DMS53 treated with DMSO at 0.1 percent for 48 hours (cell line): ENCODE measurements around the gene NTM.

Experiments used
- DNase-seq: peaks from one replicate; lab custom pipeline; 2025; ENCODE audit not compliant: unreplicated experiment; lab: John Stamatoyannopoulos, UW

The NTM gene

GRCh38 chr11:132217856-132218255 lies 847.4 kb downstream of the NTM start:
- DNase-seq, result no peak

DNA sequence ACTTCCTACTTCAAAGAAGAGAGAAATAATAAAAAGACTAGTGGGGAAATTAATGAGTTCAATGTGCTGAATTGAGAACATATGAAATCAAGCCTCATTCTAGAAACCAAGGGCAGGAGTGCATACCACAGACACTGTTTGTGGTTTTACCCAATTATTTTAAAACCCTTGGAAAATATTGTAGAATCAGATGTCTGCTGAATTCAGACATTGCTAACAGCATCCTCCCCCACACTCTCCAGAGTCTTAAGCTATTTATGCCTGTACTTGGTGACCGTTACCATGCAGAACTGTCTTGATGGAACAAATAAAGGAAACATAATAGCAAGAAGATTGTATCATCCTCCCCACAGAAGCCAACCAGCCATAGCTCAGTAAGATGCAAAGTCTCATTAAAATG lies 850.1 kb downstream of the NTM start:
- no peak for DNase-seq

DNA sequence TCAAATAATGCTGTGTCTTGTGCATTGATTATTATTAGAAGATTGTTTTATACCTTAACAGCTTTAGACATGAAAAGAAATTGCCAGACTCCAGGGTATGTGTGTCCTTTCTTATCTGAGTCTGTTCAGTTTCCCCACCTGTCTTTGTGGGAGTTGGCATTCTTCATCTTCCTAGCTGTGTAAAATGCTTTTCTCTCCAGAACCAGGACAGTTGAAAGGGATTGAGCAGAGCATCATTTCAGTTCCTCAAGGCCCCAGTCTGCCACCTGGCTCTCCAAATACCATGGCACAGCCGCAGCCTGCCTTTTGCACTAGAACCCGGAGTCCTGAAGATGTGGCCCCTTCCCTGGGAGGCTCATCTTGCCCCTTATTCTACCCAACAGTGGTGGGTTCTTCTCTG lies 851.9 kb downstream of the NTM start:
- DNase-seq, result no peak

DNA sequence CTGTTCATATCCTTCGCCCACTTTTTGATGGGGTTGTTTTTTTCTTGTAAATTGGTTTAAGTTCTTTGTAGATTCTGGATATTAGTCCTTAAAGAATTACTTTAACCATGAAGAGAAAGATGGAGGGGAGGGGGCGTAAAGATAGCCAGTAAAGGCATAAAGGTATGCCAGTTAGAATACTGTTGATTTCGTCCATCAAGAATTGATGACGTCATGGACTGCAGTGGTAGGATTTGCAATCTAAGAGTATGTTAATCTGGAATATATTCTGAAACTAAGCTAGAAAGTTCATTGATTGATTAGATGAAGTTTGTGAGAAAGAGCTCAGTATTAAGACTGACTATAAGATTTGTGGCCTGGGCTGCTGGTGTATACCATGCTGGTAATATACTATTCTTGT lies 856.1 kb downstream of the NTM start:
- no peak for DNase-seq

DNA sequence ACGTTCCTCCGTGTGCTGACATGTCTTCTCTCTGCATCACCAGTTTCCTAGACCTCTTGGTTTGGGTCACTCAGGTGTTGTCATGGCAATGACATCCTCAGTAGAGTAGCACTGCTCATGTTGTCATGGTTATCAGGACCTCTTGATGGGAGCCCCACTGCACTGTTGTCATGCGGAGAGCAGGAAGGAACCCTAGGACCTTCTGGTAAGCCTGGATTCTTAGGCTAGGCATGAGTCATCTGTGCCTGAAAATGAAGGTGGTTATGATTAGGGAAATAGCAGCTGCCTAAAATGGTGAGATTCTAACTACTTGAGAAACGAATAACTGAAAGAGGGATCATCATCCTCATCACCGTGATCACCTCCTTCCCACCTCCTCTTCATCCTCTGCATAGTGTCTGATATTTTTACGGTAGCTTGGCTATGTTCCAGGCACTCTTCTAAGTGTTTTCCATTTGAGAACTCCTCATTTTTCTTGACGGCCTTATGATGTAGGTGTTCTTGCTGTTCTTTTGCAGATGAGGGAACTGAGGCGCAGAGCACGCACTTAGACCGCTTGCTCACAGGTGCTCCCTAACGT lies 858.4 kb downstream of the NTM start:
- DNase-seq, result no peak

DNA sequence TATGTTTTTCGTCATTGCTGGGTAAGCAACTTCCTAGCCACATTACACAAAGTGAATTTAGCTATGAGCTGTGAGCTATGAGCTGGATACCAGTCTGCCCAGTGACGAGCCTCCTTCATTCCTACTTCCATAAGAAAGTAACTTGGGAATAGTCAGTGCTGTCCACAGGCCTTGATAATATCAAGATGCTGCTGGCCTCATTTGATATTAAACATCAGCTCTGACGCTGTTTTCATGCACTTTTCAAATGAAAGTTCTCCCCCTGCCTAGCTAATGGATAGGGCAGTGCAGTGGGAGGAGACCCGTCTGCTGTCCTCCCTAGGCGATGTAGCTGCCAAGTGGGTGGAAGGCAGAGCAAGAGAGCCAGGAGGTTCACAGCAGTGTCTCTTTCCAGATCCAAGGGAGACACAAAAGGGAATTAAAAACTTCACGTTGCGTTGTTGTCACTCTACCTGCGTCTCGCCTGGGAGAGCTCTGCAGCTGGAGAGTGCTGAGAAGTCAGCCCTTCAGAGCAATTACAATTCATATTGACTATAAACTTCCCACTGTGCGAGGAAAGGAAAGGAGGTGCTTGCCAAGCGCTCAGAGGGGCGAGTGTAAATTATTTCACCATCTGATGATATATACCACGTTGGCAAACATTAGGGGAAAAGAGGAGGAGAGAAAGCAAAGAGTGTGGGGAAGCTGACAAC lies 861.4 kb downstream of the NTM start:
- no peak for DNase-seq

- no peak for DNase-seq
Observed at GRCh38 chr11:132234878-132235277, 864.5 kb downstream of the NTM start.

DNA sequence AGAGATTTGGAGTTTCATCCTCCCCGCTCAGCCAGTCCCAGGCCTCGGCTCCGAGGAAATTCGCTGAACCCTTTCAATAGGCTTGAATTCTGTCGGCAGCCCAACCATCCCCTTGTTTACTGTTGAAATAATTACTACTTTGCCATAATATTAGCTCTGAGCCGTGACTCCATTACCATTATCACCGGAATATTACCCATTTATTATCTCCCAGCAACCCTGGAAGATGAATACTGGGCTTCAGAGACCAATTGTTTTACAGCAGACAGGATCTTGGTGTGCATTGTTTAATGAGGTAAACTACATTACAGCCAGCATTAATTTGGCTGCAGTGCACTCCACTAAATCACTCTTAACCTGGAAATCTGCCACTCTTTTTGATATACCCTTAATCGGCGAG lies 867.4 kb downstream of the NTM start:
- no peak for DNase-seq

GRCh38 chr11:132238331-132238866 lies 868.0 kb downstream of the NTM start:
- no peak for DNase-seq

DNA sequence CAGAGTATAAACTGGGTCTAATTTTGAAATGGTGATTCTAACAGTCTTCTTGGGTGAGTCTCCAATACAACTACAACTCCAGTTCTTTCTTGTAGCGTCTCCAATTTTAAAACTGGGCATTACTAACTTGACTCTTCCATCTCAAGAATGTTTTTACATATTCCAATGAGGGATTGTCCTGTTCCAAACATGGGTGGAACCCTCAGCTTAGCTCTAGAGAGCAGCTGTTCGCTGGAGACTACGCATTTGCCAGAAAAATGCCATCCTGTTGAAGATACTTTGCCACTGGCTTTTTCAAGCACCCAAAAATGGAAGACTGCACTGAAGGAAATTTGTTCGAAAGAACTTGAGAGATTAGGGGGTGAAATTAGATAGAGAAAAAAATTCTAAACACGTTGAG lies 870.0 kb downstream of the NTM start:
- DNase-seq, result no peak

DNA sequence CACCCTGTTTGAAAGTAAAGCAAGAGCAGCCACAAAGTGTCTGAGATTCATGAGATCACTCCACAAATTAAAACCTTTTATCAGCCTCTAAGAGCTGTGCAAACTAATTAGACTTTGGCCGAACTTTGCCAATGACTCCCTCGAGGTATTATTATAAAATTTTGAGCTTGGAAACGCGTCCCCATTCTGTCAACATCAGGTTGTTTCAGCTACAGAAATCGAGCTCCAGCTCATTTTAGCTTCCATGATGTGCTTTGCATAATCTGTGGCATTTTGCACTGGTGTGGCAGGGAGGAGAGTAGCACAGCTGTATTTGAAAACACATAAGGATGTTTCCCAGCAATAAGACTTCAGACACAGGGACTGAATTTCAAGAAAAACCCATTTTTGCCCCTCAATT lies 872.2 kb downstream of the NTM start:
- DNase-seq, result no peak

- no peak for DNase-seq
Observed at GRCh38 chr11:132244846-132245245, 874.4 kb downstream of the NTM start.

DNA sequence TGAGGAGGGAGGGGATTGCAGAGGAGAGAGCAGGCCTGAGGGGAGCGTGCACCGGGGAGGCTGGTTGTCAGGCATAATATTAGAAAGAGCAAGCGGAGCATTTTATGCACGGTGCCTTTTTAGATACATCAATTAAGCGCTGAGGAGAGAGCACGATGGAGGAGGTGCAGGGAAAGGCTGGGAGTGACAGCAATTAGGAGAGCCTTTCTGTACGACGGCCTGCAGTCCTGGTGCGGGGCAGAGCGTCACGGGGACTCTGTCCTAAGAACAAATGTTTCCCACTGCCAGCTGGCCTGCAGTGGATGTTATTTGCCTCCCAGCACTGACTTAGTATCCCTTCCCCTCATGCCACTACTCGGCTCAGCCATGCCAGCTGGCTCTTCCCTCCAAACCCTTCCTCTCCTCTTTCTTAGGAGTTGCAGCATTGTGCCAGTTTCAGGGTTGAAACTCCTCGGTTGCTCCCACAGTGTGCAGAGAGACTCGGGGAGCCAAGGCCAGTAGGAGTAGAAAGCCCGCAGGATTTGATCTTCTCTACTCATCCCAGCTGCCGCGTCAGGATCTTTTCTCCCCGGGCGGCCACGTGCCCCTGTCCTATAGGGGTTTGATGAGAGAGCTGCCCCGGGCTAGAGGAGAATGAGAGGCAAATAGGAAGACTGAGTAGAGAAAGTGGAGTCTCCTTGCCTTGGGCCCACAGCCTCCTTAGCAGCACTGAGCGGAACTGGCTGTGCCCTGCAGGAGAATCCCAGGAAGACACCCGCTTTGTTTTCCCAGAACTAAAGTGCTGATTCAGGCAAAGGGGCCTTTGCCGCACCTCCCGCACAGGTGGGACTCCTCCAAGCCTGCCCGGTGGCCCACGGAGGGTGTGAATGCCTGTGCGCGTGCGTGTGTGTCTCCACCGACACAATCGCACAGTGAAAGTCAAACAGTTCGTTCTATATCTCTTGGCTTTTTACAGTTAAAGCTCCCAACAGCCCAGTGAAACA lies 875.3 kb downstream of the NTM start:
- DNase-seq, result no peak

DNA sequence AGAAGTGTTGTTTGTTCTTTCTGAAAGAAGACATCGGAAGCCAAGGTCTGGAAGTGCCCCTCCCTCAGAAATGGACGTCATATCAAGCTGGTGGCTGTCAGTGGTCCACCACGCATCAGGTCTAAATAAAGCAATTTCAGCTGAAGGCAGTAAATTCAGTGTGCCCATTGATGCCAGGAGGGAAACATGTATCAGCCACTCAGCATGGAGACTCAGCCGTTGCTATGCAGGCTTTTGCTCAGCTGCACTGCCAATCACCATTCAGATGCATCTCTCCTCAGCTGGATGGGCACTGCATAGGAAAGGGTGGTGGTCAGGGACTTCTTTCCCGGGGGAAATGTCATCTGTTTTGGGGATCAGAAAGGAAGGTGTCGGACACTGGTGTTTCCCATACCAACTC lies 878.2 kb downstream of the NTM start:
- no peak for DNase-seq

- no peak for DNase-seq
Observed at GRCh38 chr11:132249256-132249655, 878.8 kb downstream of the NTM start.

- DNase-seq, result no peak
Observed at GRCh38 chr11:132251061-132251460, 880.6 kb downstream of the NTM start.

- DNase-seq, result no peak
Observed at GRCh38 chr11:132253469-132254264, 883.3 kb downstream of the NTM start.

- no peak for DNase-seq
Observed at GRCh38 chr11:132254906-132255305, 884.5 kb downstream of the NTM start.

DNA sequence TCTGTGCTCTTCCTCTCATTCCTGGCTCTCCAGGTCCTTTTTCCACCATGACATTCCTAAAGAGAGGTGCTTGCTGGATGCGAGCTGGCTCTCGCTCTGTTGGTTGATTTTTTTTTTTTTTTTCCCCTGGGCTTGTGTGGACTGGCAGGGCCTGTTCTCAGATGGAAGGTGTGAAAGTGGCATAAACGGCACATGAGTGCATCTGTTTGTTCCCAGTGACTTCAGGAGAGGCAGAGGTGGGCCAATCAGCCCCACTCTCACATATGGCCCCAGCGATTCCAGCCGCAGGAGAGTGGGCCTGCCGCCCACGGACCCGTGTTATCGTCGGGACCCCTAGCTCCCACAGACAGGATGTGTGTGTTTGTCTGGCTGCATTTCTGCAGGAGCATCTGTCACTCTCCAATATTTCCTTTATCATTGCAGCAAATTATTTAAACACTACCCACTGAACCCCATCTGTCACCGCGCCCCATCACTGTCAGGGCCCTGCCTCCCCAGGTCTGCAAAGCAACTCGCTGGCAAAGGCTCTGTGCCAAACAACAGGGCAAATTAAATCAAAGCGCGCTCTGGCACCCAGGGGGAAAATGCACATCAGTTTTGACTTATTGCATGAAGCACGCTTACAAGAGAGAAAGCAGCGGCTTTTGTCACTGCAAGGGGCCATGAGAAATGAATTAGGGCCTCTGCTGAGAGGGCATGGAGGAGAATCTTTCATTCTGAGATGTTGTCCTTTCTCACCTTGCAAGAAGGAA lies 886.3 kb downstream of the NTM start:
- DNase-seq, result no peak

DNA sequence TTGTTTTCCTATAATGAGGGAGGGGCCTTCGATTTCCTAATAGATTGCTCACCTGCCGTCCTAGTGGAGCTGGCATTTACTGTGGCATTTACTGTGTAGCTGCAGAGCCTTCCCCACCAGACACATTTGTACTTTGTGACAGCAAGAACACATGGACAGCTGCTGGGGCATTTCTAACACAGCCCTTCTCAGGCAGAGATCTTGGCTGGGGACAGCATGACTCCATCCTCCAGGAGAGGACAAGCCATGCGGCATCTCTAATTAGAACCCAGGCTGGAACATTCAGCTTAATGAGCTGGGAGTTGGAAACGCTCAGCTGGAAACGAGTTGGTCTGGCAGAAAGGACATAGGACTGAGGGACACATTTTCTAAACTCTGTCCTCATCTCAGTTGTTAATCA lies 887.5 kb downstream of the NTM start:
- DNase-seq, result no peak
